ENCODE data around the gene SFSWAP. TPM values are rescaled to one million over a fixed set of nuclear protein-coding genes. Genes with fewer than 3 reads are reported as not detected.

SFSWAP gene
- total and polyA plus RNA-seq, 2 of the 8 experiments (the other 6 are each of a cell fraction or from before 2014, with no cell fraction given), result 36.5 to 49.5 TPM

DNA sequence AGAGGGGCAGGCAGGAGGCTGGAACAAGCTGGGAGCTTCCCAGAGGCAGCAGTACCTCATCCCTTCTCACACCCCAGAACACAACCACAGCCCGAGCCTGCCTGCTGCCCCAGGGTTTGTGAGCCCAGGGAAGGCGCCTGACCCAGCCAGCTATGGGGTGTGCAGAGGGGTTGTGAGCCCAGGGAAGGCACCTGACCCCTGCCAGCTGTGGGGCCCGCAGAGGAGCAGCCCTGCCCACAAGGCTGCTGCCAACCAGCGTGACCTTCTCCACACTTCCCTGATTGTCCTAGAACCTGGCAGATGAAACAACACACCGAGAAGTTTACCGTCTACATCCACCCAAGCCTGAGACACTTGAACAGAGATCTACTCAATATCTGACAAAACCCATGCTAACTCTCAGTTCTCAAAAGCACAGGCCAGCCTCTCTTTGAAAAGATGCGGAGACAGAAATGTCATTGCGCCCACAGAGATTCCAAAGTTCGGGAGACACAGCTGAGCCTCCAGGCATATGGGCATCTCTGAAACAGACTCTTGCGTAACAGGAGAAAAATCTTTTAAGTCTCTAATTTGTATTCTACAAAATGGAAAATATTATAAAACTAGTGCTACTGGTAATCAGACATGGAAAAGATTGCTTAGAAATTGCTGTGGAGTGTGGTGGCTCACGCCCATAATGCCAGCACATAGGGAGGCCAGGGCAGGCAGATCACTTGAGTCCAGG is 47.3 kb downstream of the SFSWAP start:
- no peaks in the 10 kb centered on the region for H4K20me1 ChIP-seq (replicated peaks in 1 of 2; ENCODE audit: control insufficient read depth in 1 of 2, insufficient read depth in 2 of 2, low read length in 2 of 2)
- ChIA-PET POLR2A (ENCODE audit: partially characterized antibody) (no interaction called here), CTCF (ENCODE audit: partially characterized antibody) (interaction anchor here (0.9 to 3.1 kb wide), 3 partner anchors 9 to 250 kb away, joined by 3 to 11 read pairs (median 5); no protein-coding TSS in a partner anchor)
- no peak overlapping the region for H3K14ac ChIP-seq (ENCODE audit: insufficient read length)
- no peak overlapping the region for H2BK15ac ChIP-seq (ENCODE audit: low read length)
- no peak overlapping the region for H2BK20ac ChIP-seq (ENCODE audit: low read length)
- H3K79me1 ChIP-seq (ENCODE audit: low read depth, low read length), result peaks cover 7% of the 10 kb centered on the region
- H3K9me3 ChIP-seq (ENCODE audit: insufficient read depth in 2 of 2, low read depth in 1 of 2, low read length in 1 of 2), result no peaks in the 10 kb centered on the region
- no peak overlapping the region for H3K56ac ChIP-seq (replicated peaks; ENCODE audit: insufficient read length, low read depth, low read length)
- no peak overlapping the region for H3K18ac ChIP-seq (ENCODE audit: extremely low read depth, low read length)
- no peak overlapping the region for H2BK5ac ChIP-seq (ENCODE audit: low read depth, low read length)
- no peak overlapping the region for H3K4me3 ChIP-seq (ENCODE audit: extremely low read depth in 1 of 4, insufficient read depth in 2 of 4, low read depth in 3 of 4, low read length in 4 of 4)
- H3K4me1 ChIP-seq (replicated peaks in 1 of 4; ENCODE audit: control insufficient read depth in 3 of 4, insufficient read depth in 4 of 4, low read length in 3 of 4), result 0 out of 7 replicates have a peak, but pooled peaks cover 0 to 2% (median 0%) of the 10 kb centered on the region in 4 experiments
- no peak overlapping the region for H3K4ac ChIP-seq (replicated peaks; ENCODE audit: insufficient read length, low read depth, low read length)
- H2AFZ ChIP-seq (ENCODE audit: low read length), result no peak overlapping the region
- no peak for DNase-seq (ENCODE audit: low read depth in 1 of 2, low spot score in 2 of 2)
- H2BK12ac ChIP-seq (ENCODE audit: low read depth, low read length), result no peak overlapping the region
- FAIRE-seq, result no peak
- H4K5ac ChIP-seq (ENCODE audit: insufficient read length, low read depth, low read length), result no peak overlapping the region
- no peak overlapping the region for H3K27ac ChIP-seq (ENCODE audit: low read depth, low read length)
- H2BK120ac ChIP-seq (replicated peaks; ENCODE audit: low read depth, low read length), result no peak overlapping the region
- no peak overlapping the region for H2AK5ac ChIP-seq (ENCODE audit: low read depth, low read length)
- no peaks in the 10 kb centered on the region for H3K23me2 ChIP-seq (ENCODE audit: low read depth, low read length)
- no peaks in the 10 kb centered on the region for H3K79me2 ChIP-seq (ENCODE audit: control insufficient read depth in 1 of 2, insufficient read depth in 2 of 2, low read length in 2 of 2)
- no peaks in the 10 kb centered on the region for H3K27me3 ChIP-seq (replicated peaks in 1 of 4; ENCODE audit: control insufficient read depth in 3 of 4, extremely low read depth in 1 of 4, insufficient read depth in 3 of 4, low read length in 3 of 4)
- peaks cover 14 to 58% (median 36%) of the 10 kb centered on the region in 4 experiments for H3K36me3 ChIP-seq (ENCODE audit: control insufficient read depth in 2 of 4, insufficient read depth in 4 of 4, low read length in 3 of 4)
- no peak overlapping the region for H3K9ac ChIP-seq (replicated peaks in 1 of 4; ENCODE audit: extremely low read depth in 1 of 4, low read depth in 3 of 4, low read length in 3 of 4)
- H3K4me2 ChIP-seq (ENCODE audit: insufficient read depth in 1 of 2, low read depth in 2 of 2, low read length in 2 of 2), result no peak overlapping the region
- 91% methylated on average over 11 of the region's 11 CpGs; no CpG with 5 or more reads in 1 of the 2 experiments for WGBS, 2 experiments (ENCODE audit: extremely low coverage in 1 of 2, insufficient coverage in 1 of 2, insufficient read length in 1 of 2, insufficient replicate concordance in 2 of 2, low coverage in 1 of 2, low lambda C conversion rate in 2 of 2, missing lambda C conversion rate in 1 of 2)
- H4K8ac ChIP-seq (ENCODE audit: extremely low read depth, insufficient read depth, low read length), result no peak overlapping the region
- no peak overlapping the region for H4K91ac ChIP-seq (replicated peaks; ENCODE audit: insufficient read length, low read length)
- H3K23ac ChIP-seq (ENCODE audit: insufficient read length), result no peak overlapping the region
- TF ChIP-seq RXRA (IDR thresholded peaks at IDR 0.05; ENCODE audit: insufficient read depth, low read depth, low read length) (no peak), NANOG (IDR thresholded peaks at IDR 0.05; ENCODE audit: insufficient read depth, low read depth, low read length, poor library complexity, severe bottlenecking) (no peak), KDM5A (IDR thresholded peaks at IDR 0.05; ENCODE audit: low read length) (no peak), CBX8 (IDR thresholded peaks at IDR 0.05; ENCODE audit: borderline replicate concordance, low read depth, low read length) (no peak), JUN (IDR thresholded peaks at IDR 0.05; ENCODE audit: low read depth, low read length) (no peak), BRCA1 (IDR thresholded peaks at IDR 0.05; ENCODE audit: low read depth, low read length) (no peak), SP1 (IDR thresholded peaks at IDR 0.05; ENCODE audit: low read depth, low read length) (no peak), NRF1 (IDR thresholded peaks at IDR 0.05; ENCODE audit: low read depth, low read length) (no peak), TAF7 (optimal IDR thresholded peaks at IDR 0.05; ENCODE audit: borderline replicate concordance, low read depth, low read length) (no peak), SP2 (IDR thresholded peaks at IDR 0.05; ENCODE audit: low read length) (no peak)
- TF ChIP-seq, protein P1, sequence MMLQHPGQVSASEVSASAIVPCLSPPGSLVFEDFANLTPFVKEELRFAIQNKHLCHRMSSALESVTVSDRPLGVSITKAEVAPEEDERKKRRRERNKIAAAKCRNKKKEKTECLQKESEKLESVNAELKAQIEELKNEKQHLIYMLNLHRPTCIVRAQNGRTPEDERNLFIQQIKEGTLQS (IDR thresholded peaks at IDR 0.05; ENCODE audit: insufficient read depth, low read depth, low read length), result no peak
- TF ChIP-seq, protein P2, sequence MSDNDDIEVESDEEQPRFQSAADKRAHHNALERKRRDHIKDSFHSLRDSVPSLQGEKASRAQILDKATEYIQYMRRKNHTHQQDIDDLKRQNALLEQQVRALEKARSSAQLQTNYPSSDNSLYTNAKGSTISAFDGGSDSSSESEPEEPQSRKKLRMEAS (IDR thresholded peaks at IDR 0.05), result no peak
